Keratinocyte (primary cell): Measurements from ENCODE around the gene CDK14. TPM values are rescaled to one million over a fixed set of nuclear protein-coding genes. Genes with fewer than 3 reads are reported as not detected.

Experiments used
- DNase-seq: peaks from one replicate; pipeline ENCODE4 v3.0.0-alpha.2; 2011; ENCODE audit warnings: low read depth, missing footprints, low spot score
- FAIRE-seq: peaks from 2 replicates; lab custom pipeline; 2011; peaks lifted over from hg19 to GRCh38; lab: Jason Lieb, UNC
- H2AFZ ChIP-seq: 2 replicates; pipeline ENCODE4 v1.6.0; 2012; ENCODE audit warnings: low read length, control low read depth, inconsistent platforms; ENCODE audit not compliant: control insufficient read depth
- H3K27ac ChIP-seq: 2 replicates; pipeline ENCODE4 v1.5.1; 2011; ENCODE audit warnings: low read length; ENCODE audit not compliant: control insufficient read depth, insufficient read depth
- H3K27me3 ChIP-seq: 3 replicates; pipeline ENCODE4 v1.6.0; 2011; ENCODE audit warnings: low read length; ENCODE audit not compliant: control insufficient read depth, insufficient read depth; ENCODE audit errors: extremely low read depth
- H3K36me3 ChIP-seq, 2 experiments: 2 replicates in 1 of 2; 3 replicates in 1 of 2; pipeline ENCODE4 v1.5.1; 2011; ENCODE audit warnings: low read length in 2 of 2, mild to moderate bottlenecking in 1 of 2; ENCODE audit not compliant: control insufficient read depth in 2 of 2, insufficient read depth in 2 of 2; ENCODE audit errors: extremely low read depth in 1 of 2
- H3K4me1 ChIP-seq: 3 replicates; pipeline ENCODE4 v1.5.1; 2011; ENCODE audit warnings: low read length; ENCODE audit not compliant: control insufficient read depth, insufficient read depth; ENCODE audit errors: extremely low read depth
- H3K4me2 ChIP-seq: 3 replicates; pipeline ENCODE4 v1.6.0; 2011; ENCODE audit warnings: low read depth, low read length; ENCODE audit not compliant: control insufficient read depth, insufficient read depth; ENCODE audit errors: extremely low read depth
- H3K4me3 ChIP-seq, 3 experiments: fragments of 200-600 bp in 1 of 3; sonication (generic) in 1 of 3; 2 replicates in 2 of 3; 3 replicates in 1 of 3; pipeline ENCODE4 v1.5.1; 2011 to 2016; ENCODE audit warnings: low read length in 3 of 3, mild to moderate bottlenecking in 3 of 3, control low read depth in 2 of 3, inconsistent platforms in 1 of 3, low read depth in 1 of 3, mixed read lengths in 1 of 3, mixed run types in 1 of 3, moderate library complexity in 1 of 3; ENCODE audit not compliant: control insufficient read depth in 2 of 3, insufficient read depth in 2 of 3; ENCODE audit errors: extremely low read depth in 1 of 3
- H3K79me2 ChIP-seq: 2 replicates; pipeline ENCODE4 v1.6.0; 2012; ENCODE audit warnings: low read length; ENCODE audit not compliant: control insufficient read depth, insufficient read depth
- H3K9ac ChIP-seq: 3 replicates; pipeline ENCODE4 v1.6.0; 2011; ENCODE audit warnings: low read length; ENCODE audit not compliant: control insufficient read depth, insufficient read depth; ENCODE audit errors: extremely low read depth
- H3K9me1 ChIP-seq: 3 replicates; pipeline ENCODE4 v1.6.0; 2011; ENCODE audit warnings: low read length; ENCODE audit not compliant: control insufficient read depth, insufficient read depth; ENCODE audit errors: extremely low read depth
- H3K9me3 ChIP-seq: 2 replicates; pipeline ENCODE4 v1.5.1; 2012; ENCODE audit warnings: low read depth, low read length; ENCODE audit not compliant: control insufficient read depth
- H4K20me1 ChIP-seq: 3 replicates; pipeline ENCODE4 v1.6.0; 2011; ENCODE audit warnings: low read length; ENCODE audit not compliant: control insufficient read depth, insufficient read depth; ENCODE audit errors: extremely low read depth
- EZH2 ChIP-seq: IDR thresholded peaks from one replicate; pipeline ENCODE4 v1.6.1; 2012; ENCODE audit warnings: inconsistent platforms, mild to moderate bottlenecking, low read length, moderate library complexity
- dilution Hi-C: fragments of 300-500 bp; cut with MboI; formaldehyde crosslinking; loops from one replicate; pipeline ENCODE4 v1.7.0; 2020; ENCODE audit warnings: low sequenced_read_pairs; ENCODE audit not compliant: extremely low pct_ligation_motif_present
- polyA plus RNA-seq, 5 experiments: library from polyadenylated mRNA; depleted of rRNA in 3 of 5; stranded (reverse) in 3 of 5; stranded (forward) in 1 of 5; unstranded in 1 of 5; fragments of >200 nt; gene quantifications; 1 replicate in 1 of 5; 2 replicates in 3 of 5; 3 replicates in 1 of 5; pipeline versions ENCODE4 v1.2.1 to v1.2.3, GENCODE V29; 2011 to 2012; ENCODE audit warnings: missing spikeins in 2 of 5, low read depth in 1 of 5, low replicate concordance in 1 of 5
- TF ChIP-seq, protein P1 (sequence below), 3 experiments: IDR thresholded peaks in 1 of 3; conservative IDR thresholded peaks in 1 of 3; optimal IDR thresholded peaks in 1 of 3; 2 replicates in 2 of 3; 3 replicates in 1 of 3; pipeline versions ENCODE3 to v1.5.1; 2011; ENCODE audit warnings: low read length in 3 of 3, mild to moderate bottlenecking in 3 of 3, moderate library complexity in 2 of 3, control low read depth in 1 of 3, inconsistent platforms in 1 of 3; ENCODE audit not compliant: insufficient read depth in 2 of 3; ENCODE audit errors: extremely low read depth in 1 of 3

CDK14 gene
- polyA plus RNA-seq, 1 donor (not counting 4 experiments of a cell fraction or from before 2014, with no cell fraction given): 4.0 TPM

DNA sequence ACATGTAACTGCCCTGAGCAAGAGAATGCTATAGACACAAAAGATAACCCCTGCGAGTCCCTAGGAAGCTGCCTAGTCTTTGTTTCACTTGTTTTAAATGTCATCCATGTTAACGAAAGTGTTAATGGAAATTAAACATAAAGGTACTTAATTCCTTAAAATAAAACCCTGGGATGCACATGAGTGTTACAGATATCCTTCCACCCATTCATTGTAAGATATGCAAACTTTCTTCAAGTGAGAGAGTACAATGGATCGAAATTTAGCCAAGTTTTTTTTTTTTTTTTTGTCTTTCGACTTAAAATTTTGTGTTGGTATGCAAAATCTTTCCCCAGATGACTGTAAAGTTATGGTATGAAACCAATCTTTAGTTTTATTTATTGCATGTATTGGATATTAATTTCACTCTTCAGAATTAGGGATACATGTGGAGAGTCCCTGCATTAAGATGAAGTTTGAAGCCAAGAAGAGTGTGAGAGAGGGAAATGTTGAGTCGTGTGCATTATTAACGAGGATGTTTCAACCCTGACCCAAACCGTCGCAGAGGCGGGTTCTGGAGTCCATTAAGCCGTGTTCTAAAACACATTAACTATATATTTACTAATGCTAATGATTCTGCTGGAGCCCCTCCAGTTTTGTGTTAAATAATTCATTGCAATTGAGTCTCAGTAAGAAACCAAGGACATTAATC lies 1.6 kb downstream of the CDK14 start:
- peak overlapping the region; percentile 59 to 74 (median 73) for H3K4me3 ChIP-seq
- H3K9ac ChIP-seq: no peak overlapping the region
- DNase-seq (no peak), FAIRE-seq (no peak)
- dilution Hi-C loops: no loop called here
- H3K36me3 ChIP-seq: no peaks in the 10 kb centered on the region
- TF ChIP-seq EZH2: no peak
- TF ChIP-seq, protein P1, sequence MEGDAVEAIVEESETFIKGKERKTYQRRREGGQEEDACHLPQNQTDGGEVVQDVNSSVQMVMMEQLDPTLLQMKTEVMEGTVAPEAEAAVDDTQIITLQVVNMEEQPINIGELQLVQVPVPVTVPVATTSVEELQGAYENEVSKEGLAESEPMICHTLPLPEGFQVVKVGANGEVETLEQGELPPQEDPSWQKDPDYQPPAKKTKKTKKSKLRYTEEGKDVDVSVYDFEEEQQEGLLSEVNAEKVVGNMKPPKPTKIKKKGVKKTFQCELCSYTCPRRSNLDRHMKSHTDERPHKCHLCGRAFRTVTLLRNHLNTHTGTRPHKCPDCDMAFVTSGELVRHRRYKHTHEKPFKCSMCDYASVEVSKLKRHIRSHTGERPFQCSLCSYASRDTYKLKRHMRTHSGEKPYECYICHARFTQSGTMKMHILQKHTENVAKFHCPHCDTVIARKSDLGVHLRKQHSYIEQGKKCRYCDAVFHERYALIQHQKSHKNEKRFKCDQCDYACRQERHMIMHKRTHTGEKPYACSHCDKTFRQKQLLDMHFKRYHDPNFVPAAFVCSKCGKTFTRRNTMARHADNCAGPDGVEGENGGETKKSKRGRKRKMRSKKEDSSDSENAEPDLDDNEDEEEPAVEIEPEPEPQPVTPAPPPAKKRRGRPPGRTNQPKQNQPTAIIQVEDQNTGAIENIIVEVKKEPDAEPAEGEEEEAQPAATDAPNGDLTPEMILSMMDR (optimal IDR thresholded peaks at IDR 0.05 in 1 of 3, IDR thresholded peaks at IDR 0.05 in 1 of 3, conservative IDR thresholded peaks at IDR 0.05 in 1 of 3; ENCODE audit: extremely low read depth in 1 of 3, insufficient read depth in 2 of 3, low read length in 3 of 3): no peak
- H3K4me1 ChIP-seq: peaks cover 14% of the 10 kb centered on the region
- no peaks in the 10 kb centered on the region for H3K9me3 ChIP-seq
- H2AFZ ChIP-seq: no peak overlapping the region
- peaks cover 7% of the 10 kb centered on the region for H3K27me3 ChIP-seq
- H3K79me2 ChIP-seq: peaks cover 2% of the 10 kb centered on the region
- no peak overlapping the region for H3K27ac ChIP-seq
- peak overlapping the region; percentile 90 for H3K4me2 ChIP-seq
- H4K20me1 ChIP-seq: no peaks in the 10 kb centered on the region
- H3K9me1 ChIP-seq: no peaks in the 10 kb centered on the region

DNA sequence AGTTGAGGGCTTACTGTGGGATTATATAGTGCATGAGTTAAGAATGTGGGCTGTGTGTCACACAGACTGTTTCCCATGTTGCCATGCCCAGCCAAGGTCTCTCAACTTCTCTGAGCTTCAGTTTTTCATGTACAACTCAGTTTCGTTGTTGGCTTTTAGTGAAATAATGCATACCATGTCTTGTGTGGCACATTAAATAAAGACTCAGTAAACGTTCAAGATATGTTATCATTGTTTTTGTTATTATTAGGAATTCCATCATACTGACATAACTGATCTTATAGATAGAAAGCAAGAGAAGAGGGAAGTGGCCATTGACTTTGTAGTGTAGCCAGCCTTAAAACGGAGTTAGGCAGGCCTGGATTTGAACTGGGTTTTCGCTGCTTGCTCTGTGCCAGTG lies 2.9 kb downstream of the CDK14 start:
- H3K4me3 ChIP-seq: no peak overlapping the region
- H3K9ac ChIP-seq: no peak overlapping the region
- FAIRE-seq (no peak), DNase-seq (no peak)
- no peak overlapping the region for H2AFZ ChIP-seq
- no peak for TF ChIP-seq EZH2
- TF ChIP-seq, protein P1 (optimal IDR thresholded peaks at IDR 0.05 in 1 of 3, IDR thresholded peaks at IDR 0.05 in 1 of 3, conservative IDR thresholded peaks at IDR 0.05 in 1 of 3; ENCODE audit: extremely low read depth in 1 of 3, insufficient read depth in 2 of 3, low read length in 3 of 3): no peak
- H3K9me3 ChIP-seq: no peaks in the 10 kb centered on the region
- no peaks in the 10 kb centered on the region for H4K20me1 ChIP-seq
- H3K4me1 ChIP-seq: peaks cover 14% of the 10 kb centered on the region
- no peak overlapping the region for H3K4me2 ChIP-seq
- no peaks in the 10 kb centered on the region for H3K36me3 ChIP-seq
- peaks cover 7% of the 10 kb centered on the region for H3K27me3 ChIP-seq
- no peak overlapping the region for H3K27ac ChIP-seq
- dilution Hi-C loops: no loop called here
- peaks cover 2% of the 10 kb centered on the region for H3K79me2 ChIP-seq
- no peaks in the 10 kb centered on the region for H3K9me1 ChIP-seq
